GM10847 (cell line): ENCODE measurements around the gene ZNF845.
A peak's percentile ranks its signal among the peaks of the same experiment; 100 is the strongest.

Experiments used
- POLR2A ChIP-seq: IDR thresholded peaks from 2 replicates; pipeline ENCODE4 v1.6.1; 2011; ENCODE audit not compliant: insufficient read length; ENCODE audit errors: extremely low read depth

ZNF845 gene

DNA sequence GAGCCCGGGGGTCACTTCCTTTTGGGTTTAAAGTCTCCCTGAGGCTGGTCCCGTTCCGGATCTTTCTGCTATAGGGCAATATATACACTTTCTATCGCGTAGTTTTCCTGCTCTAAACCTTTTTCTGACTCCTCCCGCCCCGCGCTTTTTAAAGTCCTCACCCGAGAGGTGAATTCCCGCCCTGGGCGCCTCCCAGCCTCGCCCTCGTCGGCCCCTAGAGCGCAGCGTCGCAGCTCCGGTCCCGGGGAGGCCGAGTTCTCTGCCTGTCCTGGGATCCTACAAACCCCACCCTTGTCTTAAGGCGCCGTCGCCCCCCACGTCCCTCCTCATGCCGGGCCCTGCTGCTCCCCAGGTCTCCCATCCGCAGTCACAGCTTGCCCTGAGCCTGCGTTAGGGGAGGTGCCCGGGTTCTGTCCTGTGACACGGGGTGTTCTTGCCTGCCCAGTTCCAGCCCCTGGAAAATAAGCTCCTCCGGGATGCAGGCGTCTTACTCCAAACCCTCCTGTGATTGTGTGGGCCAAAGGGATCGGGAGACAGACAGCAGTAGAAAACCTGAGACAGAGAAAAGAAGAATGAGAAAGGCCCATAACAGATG lies 32.4 kb downstream of the ZNF845 start:
- no peak for TF ChIP-seq POLR2A

DNA sequence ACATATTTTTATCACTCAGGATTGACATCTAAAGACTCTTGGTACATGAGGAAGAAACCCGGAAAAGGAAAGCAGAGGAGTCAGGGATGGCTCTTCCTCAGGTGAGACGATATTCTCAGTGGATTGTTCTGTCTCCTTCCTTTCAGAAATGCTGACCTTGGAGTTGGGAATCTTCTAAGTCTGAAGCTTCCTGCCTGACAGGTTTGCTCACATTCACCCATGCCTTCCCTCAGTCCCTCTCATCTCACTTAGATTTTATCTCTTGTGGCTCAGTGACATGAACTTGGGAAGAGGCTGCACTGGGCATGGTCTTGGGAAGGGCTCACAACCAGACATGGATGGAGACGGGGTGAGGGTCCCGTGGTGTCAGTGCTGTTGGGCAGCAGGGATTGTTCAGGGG lies 38.6 kb downstream of the ZNF845 start:
- no peak for TF ChIP-seq POLR2A

DNA sequence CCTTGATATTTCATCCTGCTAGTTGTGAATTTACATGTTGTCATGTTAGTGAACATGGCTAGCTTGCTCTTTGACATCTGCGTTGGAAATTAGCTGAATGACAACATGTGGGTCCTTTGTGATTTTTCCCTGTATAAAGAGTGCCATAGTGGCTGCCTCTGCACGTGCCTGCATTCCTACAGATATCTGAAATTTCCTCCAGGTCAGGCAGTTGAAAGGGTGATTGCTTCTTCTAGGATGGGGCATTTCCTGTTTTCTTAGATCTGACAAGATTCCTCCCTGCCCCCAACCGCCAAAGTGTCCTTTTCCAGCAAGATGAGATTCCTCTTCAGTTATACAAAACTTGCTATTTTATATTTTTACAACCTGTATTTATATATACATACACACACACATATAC lies 40.7 kb downstream of the ZNF845 start:
- TF ChIP-seq POLR2A: no peak

DNA sequence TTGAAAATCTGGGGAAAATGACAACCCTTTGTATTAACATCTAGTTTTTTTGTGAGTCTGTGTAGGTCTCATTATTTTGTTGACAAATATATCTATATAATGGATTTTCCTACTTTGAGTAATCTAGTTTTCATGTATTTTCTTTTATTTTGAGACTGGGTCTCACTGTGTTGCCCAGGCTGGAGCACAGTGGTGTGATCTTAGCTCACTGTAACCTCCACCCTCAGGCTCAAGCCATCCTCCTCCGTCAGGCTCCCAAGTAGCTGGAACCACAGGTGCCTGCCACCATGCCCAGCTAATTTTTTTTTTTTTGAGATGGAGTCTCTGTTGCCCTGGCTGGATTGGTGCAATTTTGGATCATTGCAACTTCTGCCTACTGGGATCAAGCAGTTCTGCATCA lies 41.2 kb downstream of the ZNF845 start:
- no peak for TF ChIP-seq POLR2A

DNA sequence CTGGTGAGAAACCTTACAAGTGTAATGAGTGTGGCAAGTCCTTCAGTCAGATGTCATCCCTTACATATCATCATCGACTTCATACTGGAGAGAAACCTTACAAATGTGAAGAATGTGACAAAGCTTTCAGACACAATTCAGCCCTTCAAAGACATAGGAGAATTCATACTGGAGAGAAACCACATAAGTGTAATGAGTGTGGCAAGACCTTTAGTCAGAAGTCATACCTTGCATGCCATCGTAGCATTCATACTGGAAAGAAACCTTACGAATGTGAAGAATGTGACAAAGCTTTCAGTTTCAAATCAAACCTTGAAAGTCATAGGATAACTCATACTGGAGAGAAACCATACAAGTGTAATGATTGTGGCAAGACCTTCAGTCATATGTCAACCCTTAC lies 47.8 kb downstream of the ZNF845 start:
- no peak for TF ChIP-seq POLR2A

DNA sequence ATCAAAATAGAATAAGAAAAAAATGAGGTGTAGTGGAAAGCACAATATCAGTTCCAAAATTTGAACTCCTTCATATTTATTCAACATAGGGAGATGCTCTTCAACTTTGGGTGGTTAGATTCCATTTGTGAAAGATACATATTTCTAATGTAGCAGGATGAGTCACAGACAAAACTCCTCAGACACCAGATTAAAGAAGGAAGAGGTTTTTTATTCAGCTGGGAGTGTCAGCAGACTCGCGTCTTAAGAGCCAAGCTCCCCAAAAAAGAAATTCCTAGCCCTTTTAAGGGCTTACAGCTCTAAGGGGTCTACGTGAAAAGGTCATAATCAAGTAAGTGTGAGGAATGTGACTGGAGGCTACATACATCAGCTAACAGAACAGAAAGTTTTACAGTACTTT lies 54.6 kb downstream of the ZNF845 start:
- no peak for TF ChIP-seq POLR2A

DNA sequence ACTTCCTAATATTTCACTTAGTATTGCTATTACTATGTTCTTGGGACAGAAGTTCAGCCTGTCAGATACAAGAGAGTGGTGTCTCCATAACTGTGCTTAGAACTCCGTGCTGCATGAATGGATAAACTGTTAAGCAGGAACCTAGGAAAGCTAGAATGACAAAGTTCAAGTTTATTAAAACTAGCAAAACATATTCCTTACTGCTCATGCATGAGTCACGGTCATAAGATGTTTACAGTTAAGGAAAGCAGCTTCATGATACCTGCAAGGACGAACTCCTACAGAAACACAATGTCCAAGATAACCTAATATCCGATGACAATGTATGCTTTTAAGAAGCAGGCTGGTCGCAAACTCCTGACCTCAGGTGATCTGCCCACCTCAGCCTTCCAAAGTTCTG lies 55.4 kb downstream of the ZNF845 start:
- TF ChIP-seq POLR2A: no peak

DNA sequence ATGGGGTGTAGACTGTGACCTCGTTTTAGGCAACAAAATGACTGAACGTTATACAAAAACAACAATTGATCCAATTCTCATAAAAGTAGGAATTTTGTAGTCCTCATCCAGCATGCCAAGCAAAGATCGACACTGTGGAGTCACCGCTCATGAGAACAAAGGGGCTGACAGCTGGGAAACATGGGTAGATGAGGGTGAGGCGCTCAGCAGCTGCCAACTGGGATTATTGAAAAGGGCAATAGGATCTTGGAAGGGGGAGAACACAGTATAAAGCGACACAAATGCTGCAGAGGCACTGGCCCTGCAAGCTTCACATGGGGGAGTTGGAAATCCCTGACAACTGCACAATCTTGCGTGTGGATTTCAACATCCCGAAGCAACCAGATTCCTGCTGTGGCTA lies 56.0 kb downstream of the ZNF845 start:
- no peak for TF ChIP-seq POLR2A

DNA sequence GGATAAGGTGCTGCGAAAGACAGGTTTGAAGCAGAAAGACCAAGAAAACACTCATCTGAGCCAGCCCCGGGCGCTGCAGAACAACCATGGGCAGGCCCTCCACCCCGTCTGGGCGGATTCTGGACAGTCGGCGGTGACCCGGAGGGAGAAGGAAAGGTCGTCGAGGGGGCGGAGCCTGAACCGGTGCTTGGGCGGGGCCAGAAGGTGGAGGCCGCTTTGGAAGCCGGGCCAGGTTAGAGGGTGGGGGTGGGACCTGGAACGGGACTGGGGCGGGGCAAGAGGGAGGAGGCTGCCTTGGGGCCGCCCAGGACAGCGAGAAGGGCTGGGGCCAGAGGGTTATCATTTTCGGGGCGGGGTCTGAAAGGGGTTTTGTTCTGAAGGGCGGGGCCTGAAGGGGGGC lies 56.4 kb downstream of the ZNF845 start:
- TF ChIP-seq POLR2A: no peak

DNA sequence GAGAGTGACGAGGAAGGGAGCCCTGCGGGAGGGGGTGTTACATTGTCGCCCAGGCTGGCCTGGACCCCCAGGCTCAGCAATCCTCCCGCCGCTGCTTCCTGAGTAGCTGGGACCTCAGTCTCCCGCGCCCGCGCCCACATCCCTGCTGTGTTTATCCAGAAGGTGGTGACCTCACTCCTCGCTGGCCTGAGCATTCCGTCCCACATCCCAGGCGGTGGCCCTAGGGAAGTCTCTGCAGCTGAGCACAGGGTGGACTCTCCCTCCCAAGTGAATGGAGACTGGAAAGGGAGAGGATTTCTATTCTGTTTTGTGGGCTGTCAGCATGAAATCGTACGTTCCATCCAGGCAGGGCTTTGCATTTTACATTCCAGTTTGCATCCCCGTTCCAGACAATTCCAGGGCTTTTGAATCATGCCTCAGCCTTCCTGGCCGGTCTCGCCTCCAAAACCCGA lies 61.0 kb downstream of the ZNF845 start:
- TF ChIP-seq POLR2A: no peak

DNA sequence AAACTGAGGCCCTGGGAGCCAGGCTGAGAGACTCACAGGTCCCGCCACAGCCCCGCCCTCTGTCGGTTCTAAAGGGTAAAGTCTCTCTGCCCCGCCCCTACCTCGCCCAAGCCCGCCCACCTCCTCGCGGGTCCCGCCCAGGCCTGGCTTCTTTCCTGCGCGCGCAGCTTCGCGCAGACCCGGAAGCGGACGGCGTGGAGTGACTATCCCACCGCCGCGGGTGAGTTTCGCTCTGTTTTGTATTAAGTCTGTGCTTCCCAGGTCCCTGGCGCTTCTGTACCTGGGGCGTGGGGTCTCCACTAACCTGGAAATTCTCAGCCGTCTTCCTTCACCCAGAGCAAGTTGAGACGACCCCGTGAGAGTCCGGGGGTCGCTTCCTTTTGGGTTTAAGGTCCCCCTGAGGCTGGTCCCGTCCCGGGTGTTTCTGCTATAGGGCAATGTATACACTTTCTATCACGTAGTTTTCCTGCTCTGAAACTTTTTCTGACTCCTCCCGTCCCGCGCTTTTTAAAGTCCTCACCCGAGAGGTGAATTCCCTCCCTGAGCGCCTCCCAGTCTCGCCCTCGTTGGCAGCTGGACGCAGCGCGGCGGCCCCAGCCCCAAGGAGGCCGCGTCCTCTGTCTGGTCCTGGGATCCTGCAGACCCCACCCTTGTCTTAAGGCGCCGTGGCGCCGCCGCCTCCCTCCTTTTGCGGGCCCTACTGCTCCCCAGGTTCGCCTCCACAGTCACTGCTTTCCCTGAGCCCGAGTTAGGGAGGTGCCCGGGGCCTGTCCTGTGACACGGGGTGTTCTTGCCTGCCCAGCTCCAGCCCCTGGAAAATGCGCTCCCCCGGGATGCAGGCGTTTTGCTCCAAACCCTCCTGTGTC lies 61.7 kb downstream of the ZNF845 start, which contains the start of gene ZNF765:
Gene ZNF765, plus strand, starts transcription at position 176 of the 866 bp plus-strand sequence. CDS start 2,867 bp downstream, outside the sequence.
- peak; percentile 83 for TF ChIP-seq POLR2A

DNA sequence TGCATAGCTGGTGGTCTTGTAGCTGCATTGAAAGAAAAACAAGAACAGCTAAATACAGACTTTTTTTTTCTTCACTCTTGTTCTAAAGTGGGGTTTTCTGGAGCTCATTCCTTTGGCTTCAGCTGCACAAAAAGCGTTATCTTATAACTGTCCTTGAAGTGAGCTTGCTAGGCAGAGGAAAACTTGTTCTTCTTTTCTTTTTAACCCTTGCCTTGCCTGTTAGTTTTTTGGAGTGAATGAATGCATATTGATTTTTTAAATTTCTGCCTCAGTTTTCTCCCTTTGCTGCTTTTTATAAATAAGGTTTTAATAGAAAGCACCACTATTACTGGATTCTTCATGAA lies 62.9 kb downstream of the ZNF845 start:
- TF ChIP-seq POLR2A: no peak
